ENCODE results near the gene CERS6. TPM values are rescaled to one million over a fixed set of nuclear protein-coding genes. Genes with fewer than 3 reads are reported as not detected.

The CERS6 gene
- total and polyA plus RNA-seq, 8 donors: 3.2 to 18.0 (median 7.6) TPM

GRCh38 chr2:168592181-168592831, 136.2 kb downstream of the CERS6 start:
- Histone ChIP-seq H3K4me3 (no peak overlapping the region), H3K27me3 (no peaks in the 10 kb centered on the region), H3K27ac (no peak overlapping the region), H3K36me3 (no peaks in the 10 kb centered on the region), H3K9me3 (no peaks in the 10 kb centered on the region), H3K4me1 (peaks cover 0 to 6% (median 0%) of the 10 kb centered on the region in 3 donors)
- TF ChIP-seq, protein P1, sequence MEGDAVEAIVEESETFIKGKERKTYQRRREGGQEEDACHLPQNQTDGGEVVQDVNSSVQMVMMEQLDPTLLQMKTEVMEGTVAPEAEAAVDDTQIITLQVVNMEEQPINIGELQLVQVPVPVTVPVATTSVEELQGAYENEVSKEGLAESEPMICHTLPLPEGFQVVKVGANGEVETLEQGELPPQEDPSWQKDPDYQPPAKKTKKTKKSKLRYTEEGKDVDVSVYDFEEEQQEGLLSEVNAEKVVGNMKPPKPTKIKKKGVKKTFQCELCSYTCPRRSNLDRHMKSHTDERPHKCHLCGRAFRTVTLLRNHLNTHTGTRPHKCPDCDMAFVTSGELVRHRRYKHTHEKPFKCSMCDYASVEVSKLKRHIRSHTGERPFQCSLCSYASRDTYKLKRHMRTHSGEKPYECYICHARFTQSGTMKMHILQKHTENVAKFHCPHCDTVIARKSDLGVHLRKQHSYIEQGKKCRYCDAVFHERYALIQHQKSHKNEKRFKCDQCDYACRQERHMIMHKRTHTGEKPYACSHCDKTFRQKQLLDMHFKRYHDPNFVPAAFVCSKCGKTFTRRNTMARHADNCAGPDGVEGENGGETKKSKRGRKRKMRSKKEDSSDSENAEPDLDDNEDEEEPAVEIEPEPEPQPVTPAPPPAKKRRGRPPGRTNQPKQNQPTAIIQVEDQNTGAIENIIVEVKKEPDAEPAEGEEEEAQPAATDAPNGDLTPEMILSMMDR (IDR thresholded peaks at IDR 0.05): no peak
- FAIRE-seq (no peak), DNase-seq (no peak), ATAC-seq (no peak)
- intact Hi-C loops (cut with DNase I): no loop called here
- 97 to 100% methylated on average over 3 of the region's 3 CpGs for WGBS, 2 donors

GRCh38 chr2:168593713-168594112, 137.6 kb downstream of the CERS6 start:
- Histone ChIP-seq H3K27ac (no peak overlapping the region), H3K27me3 (no peaks in the 10 kb centered on the region), H3K4me1 (peaks cover 0 to 6% (median 0%) of the 10 kb centered on the region in 3 donors), H3K36me3 (no peaks in the 10 kb centered on the region), H3K9me3 (no peaks in the 10 kb centered on the region), H3K4me3 (no peak overlapping the region)
- no peak for FAIRE-seq
- 82 to 85% methylated on average over 1 of the region's 1 CpG for WGBS, 2 donors
- no peak for DNase-seq
- intact Hi-C loops (cut with DNase I): no loop called here
- TF ChIP-seq, protein P1 (IDR thresholded peaks at IDR 0.05): no peak
- ATAC-seq: no peak

- TF ChIP-seq, protein P1 (IDR thresholded peaks at IDR 0.05): no peak
- 67 to 69% methylated on average over 1 of the region's 1 CpG for WGBS, 2 donors
- H3K27me3 ChIP-seq: no peaks in the 10 kb centered on the region
Observed at GRCh38 chr2:168594778-168595177, 138.7 kb downstream of the CERS6 start.

DNA sequence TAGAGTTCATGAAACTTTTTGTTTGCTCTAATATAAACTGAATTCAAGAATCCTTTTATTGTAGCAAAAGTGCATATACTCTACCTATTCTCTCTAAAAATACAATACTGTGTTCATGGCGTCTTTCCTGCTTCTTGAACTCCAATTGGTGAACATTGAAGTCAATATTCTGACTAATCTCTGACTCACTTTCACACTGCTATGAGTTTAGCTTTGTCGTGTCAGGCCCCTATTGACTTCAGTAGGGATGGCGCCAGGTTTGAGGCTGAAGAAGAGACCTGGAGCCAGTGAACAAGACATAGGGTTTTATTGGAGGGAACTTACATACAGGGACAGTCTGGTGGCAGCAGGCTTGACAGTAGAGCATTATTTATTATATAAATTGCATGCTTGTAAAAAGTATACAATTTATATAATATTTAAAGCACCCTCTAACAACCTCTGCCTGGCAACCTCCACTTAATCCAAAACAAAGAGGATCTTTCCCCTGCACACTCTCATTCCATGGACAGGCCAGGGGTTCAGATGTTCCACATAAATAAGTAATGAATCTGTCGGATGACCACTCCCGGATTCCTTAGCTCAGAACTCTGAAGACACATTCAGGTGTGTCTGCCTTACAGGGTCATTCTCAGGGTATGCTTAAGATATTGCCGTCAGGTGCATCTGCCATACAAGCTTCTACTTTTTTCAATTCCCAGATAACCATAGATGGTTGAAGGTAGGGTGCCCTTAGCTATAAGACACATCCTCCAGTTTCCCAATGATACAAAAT, 141.0 kb downstream of the CERS6 start:
- no peak for ATAC-seq
- FAIRE-seq: no peak

More at GRCh38 chr2:168594778-168595177, 138.7 kb downstream of the CERS6 start:
- intact Hi-C loops (cut with DNase I): no loop called here
- no peaks in the 10 kb centered on the region for H3K36me3 ChIP-seq
- no peak for FAIRE-seq
- no peak for DNase-seq
- no peaks in the 10 kb centered on the region for H3K9me3 ChIP-seq
- no peak overlapping the region for H3K27ac ChIP-seq
- H3K4me1 ChIP-seq: peaks cover 0 to 6% (median 0%) of the 10 kb centered on the region in 3 donors
- no peak for ATAC-seq
- no peak overlapping the region for H3K4me3 ChIP-seq

More for the DNA sequence above, 141.0 kb downstream of the CERS6 start:
- H3K9me3 ChIP-seq: no peaks in the 10 kb centered on the region
- intact Hi-C loops (cut with DNase I): no loop called here
- TF ChIP-seq, protein P1 (IDR thresholded peaks at IDR 0.05): no peak
- H3K36me3 ChIP-seq: no peaks in the 10 kb centered on the region
- no peaks in the 10 kb centered on the region for H3K4me1 ChIP-seq
- DNase-seq: no peak
- no peak overlapping the region for H3K4me3 ChIP-seq
- H3K27ac ChIP-seq: no peak overlapping the region
- no peaks in the 10 kb centered on the region for H3K27me3 ChIP-seq
- 97 to 98% methylated on average over 6 of the region's 6 CpGs for WGBS, 2 donors
